SK-N-SH (cell line): ENCODE measurements around the gene SRSF5. TPM values are rescaled to one million over a fixed set of nuclear protein-coding genes. Genes with fewer than 3 reads are reported as not detected.

Experiments
- CTCF ChIA-PET: fragments of 300-600, 350-600 bp; formaldehyde crosslinking; extraction: SDS; loops from one replicate; lab custom pipeline; 2021; lab: Yijun Ruan, JAX
- POLR2A ChIA-PET: fragments of 350-600 bp; sonication (Branson Sonifier 250); formaldehyde crosslinking; extraction: SDS; loops from one replicate; lab custom pipeline; 2020; ENCODE audit warnings: antibody characterized with exemption, inconsistent platforms; lab: Yijun Ruan, JAX
- DNase-seq: peaks from one replicate; pipeline ENCODE4 v3.0.0; 2012
- H2AFZ ChIP-seq: fragments of 200-600 bp; sonication (generic); 2 replicates; pipeline ENCODE4 v1.8.1; 2016; ENCODE audit warnings: antibody characterized with exemption, mild to moderate bottlenecking, low read depth
- H3F3A ChIP-seq: fragments of 200-600 bp; sonication (generic); replicated peaks from 2 replicates; pipeline ENCODE3; 2016; ENCODE audit warnings: antibody characterized with exemption, mild to moderate bottlenecking; ENCODE audit not compliant: insufficient read depth
- H3K27ac ChIP-seq, 2 experiments: fragments of 200-500 bp in 1 of 2; fragments of 200-600 bp in 1 of 2; sonication (Bioruptor generic) in 1 of 2; sonication (generic), shearing (Covaris generic) in 1 of 2; 2 replicates each; pipeline versions ENCODE4 v1.5.1 to v1.6.1; 2014 to 2016; ENCODE audit warnings: low read depth in 2 of 2, inconsistent platforms in 1 of 2, low read length in 1 of 2, mild to moderate bottlenecking in 1 of 2, mixed read lengths in 1 of 2
- H3K27me3 ChIP-seq: fragments of 200-600 bp; sonication (generic), shearing (Covaris generic); 2 replicates; pipeline ENCODE4 v1.6.1; 2016; ENCODE audit warnings: mixed run types; ENCODE audit not compliant: insufficient read depth
- H3K36me3 ChIP-seq, 2 experiments: fragments of 200-500 bp in 1 of 2; fragments of 200-600 bp in 1 of 2; sonication (Bioruptor generic) in 1 of 2; sonication (generic) in 1 of 2; replicated peaks in 1 of 2; 2 replicates each; pipeline versions ENCODE3 to v1.5.1; 2014 to 2016; ENCODE audit warnings: low read length in 1 of 2, mild to moderate bottlenecking in 1 of 2; ENCODE audit not compliant: insufficient read depth in 2 of 2, control insufficient read depth in 1 of 2
- H3K4me1 ChIP-seq, 2 experiments: fragments of 200-500 bp in 1 of 2; fragments of 200-600 bp in 1 of 2; sonication (Bioruptor generic) in 1 of 2; sonication (generic), shearing (Covaris generic) in 1 of 2; 2 replicates each; pipeline versions ENCODE4 v1.5.1 to v1.6.1; 2014 to 2016; ENCODE audit warnings: low read depth in 1 of 2, low read length in 1 of 2, mixed run types in 1 of 2; ENCODE audit not compliant: insufficient read depth in 2 of 2, control insufficient read depth in 1 of 2
- H3K4me2 ChIP-seq: fragments of 200-600 bp; sonication (generic), shearing (Covaris generic); 2 replicates; pipeline ENCODE4 v1.6.1; 2017; ENCODE audit warnings: mixed run types
- H3K4me3 ChIP-seq, 2 experiments: fragments of 200-500 bp in 1 of 2; fragments of 200-600 bp in 1 of 2; sonication (Bioruptor generic) in 1 of 2; sonication (generic), shearing (Covaris generic) in 1 of 2; 2 replicates each; pipeline versions ENCODE4 v1.5.1 to v1.8.1; 2014 to 2016; ENCODE audit warnings: low read depth in 2 of 2, inconsistent platforms in 1 of 2, low read length in 1 of 2, mild to moderate bottlenecking in 1 of 2, mixed read lengths in 1 of 2, moderate library complexity in 1 of 2
- H3K79me2 ChIP-seq: fragments of 200-600 bp; sonication (generic); 2 replicates; pipeline ENCODE4 v1.8.1; 2017; ENCODE audit warnings: mild to moderate bottlenecking; ENCODE audit not compliant: insufficient read depth
- H3K9ac ChIP-seq: fragments of 200-600 bp; sonication (generic); 2 replicates; pipeline ENCODE4 v1.6.1; 2017; ENCODE audit warnings: mixed run types
- H3K9me2 ChIP-seq: fragments of 200-600 bp; sonication (generic); 2 replicates; pipeline ENCODE4 v1.6.1; 2017; ENCODE audit warnings: mixed run types
- H3K9me3 ChIP-seq: fragments of 200-600 bp; sonication (generic); 2 replicates; pipeline ENCODE4 v1.6.1; 2017; ENCODE audit warnings: mixed run types, mild to moderate bottlenecking, moderate library complexity
- H4K20me1 ChIP-seq: fragments of 200-600 bp; sonication (generic); 2 replicates; pipeline ENCODE4 v1.6.1; 2017; ENCODE audit warnings: mild to moderate bottlenecking, mixed run types; ENCODE audit not compliant: insufficient read depth
- EZH2phosphoT487 ChIP-seq: fragments of 200-600 bp; sonication (generic); IDR thresholded peaks from 2 replicates; pipeline ENCODE4 v1.6.1; 2017; ENCODE audit warnings: low read depth, mixed run types, mild to moderate bottlenecking, antibody characterized with exemption, moderate library complexity, borderline replicate concordance
- FOSL2 ChIP-seq: IDR thresholded peaks from 2 replicates; pipeline ENCODE4 v1.4.0; 2012; ENCODE audit warnings: low read depth, mild to moderate bottlenecking, moderate library complexity, borderline replicate concordance
- MEF2A ChIP-seq: IDR thresholded peaks from 2 replicates; pipeline ENCODE4 v1.4.0; 2012; ENCODE audit warnings: low read depth, borderline replicate concordance
- RAD21 ChIP-seq: IDR thresholded peaks from 2 replicates; pipeline ENCODE4 v1.6.1; 2012; ENCODE audit warnings: mild to moderate bottlenecking, low read length
- RCOR1 ChIP-seq: fragments of 150-350 bp; IDR thresholded peaks from 2 replicates; pipeline ENCODE4 v1.6.1; 2017; ENCODE audit warnings: antibody characterized with exemption, low read length
- RXRA ChIP-seq: IDR thresholded peaks from 2 replicates; pipeline ENCODE4 v1.4.0; 2012; ENCODE audit warnings: low read depth, mild to moderate bottlenecking, borderline replicate concordance
- SMC3 ChIP-seq: IDR thresholded peaks from 2 replicates; pipeline ENCODE4 v1.6.1; 2012; ENCODE audit warnings: low read depth, low read length, improper control_type of control experiment
- TCF12 ChIP-seq: IDR thresholded peaks from 2 replicates; pipeline ENCODE4 v1.4.0; 2012
- WGBS: methylation state at CpG from one replicate; pipeline ENCODE4 v1.1.6; 2017; ENCODE audit warnings: low lambda C conversion rate; 5-methylcytosine and 5-hydroxymethylcytosine counted together
- polyA plus RNA-seq, 3 experiments: library from polyadenylated mRNA; depleted of rRNA; stranded (reverse); fragments of >200 nt; gene quantifications; 2 replicates each; pipeline ENCODE4 v1.2.3, GENCODE V29; 2012
- TF ChIP-seq, protein P1 (sequence below): fragments of 200-600 bp; sonication (generic); IDR thresholded peaks from 2 replicates; pipeline ENCODE4 v1.6.1; 2017; ENCODE audit warnings: antibody characterized with exemption, mild to moderate bottlenecking, moderate library complexity
- TF ChIP-seq, protein P2 (sequence below): IDR thresholded peaks from 2 replicates; pipeline ENCODE4; 2012
- TF ChIP-seq, protein P3 (sequence below): IDR thresholded peaks from 2 replicates; pipeline ENCODE4 v1.4.0; 2012; ENCODE audit warnings: low read depth, borderline replicate concordance
- TF ChIP-seq, protein P4 (sequence below): IDR thresholded peaks from 2 replicates; pipeline ENCODE4 v1.4.0; 2012; ENCODE audit warnings: low read depth, borderline replicate concordance

The SRSF5 gene
- polyA plus RNA-seq, 1 of the 3 experiments (the other 2 are of a cell fraction), result 324 TPM

DNA sequence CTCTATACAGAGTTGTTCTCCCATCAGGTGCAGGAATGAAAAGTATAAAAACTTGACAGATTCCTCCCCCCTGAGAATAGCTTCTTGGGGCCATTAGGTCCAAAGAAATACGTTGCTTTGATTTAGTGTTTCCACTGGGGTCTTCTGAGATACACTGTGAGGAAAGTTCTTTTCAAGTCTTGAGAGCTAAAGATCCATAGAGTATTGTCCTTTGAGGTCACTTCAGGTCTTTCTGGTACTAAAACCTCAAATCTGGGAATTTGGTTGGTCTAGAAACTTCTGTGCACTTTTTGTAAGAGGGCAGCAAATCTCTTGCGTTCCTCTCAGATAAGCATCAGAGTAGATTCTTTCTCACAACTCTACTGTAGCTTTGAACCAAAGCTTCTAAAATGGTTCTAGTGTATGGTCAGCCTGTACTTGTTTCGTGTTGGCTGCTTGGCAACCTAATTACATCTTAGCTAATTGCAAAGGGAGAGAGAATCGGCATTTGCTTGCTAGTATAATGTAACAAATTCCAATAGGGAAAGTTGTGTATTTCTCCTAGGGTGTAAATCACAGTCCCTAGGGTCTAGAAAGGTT is 10.0 kb downstream of the SRSF5 start:
- no peak overlapping the region for H3K4me3 ChIP-seq
- CTCF ChIA-PET, result interaction anchor here (1.2 to 1.5 kb wide), 3 partner anchors 10 to 191 kb away, joined by 3 to 4 read pairs (median 3); no protein-coding TSS in a partner anchor

More for the DNA sequence above, 10.0 kb downstream of the SRSF5 start:
- no peak for DNase-seq
- H3K4me1 ChIP-seq, result no peaks in the 10 kb centered on the region
- WGBS, result 95% methylated on average over 4 of the region's 4 CpGs
- H3K36me3 ChIP-seq, result peaks cover 48 to 67% of the 10 kb centered on the region in 2 experiments
- H3K27me3 ChIP-seq, result no peaks in the 10 kb centered on the region
- H4K20me1 ChIP-seq, result no peaks in the 10 kb centered on the region; the same call in 1 of the 2 replicates
- peaks cover 23% of the 10 kb centered on the region for H3F3A ChIP-seq
- no peak overlapping the region for H3K9ac ChIP-seq
- POLR2A ChIA-PET, result interaction anchor here (1.8 kb wide), 1 partner anchor 10 kb away, joined by 13 read pairs; the partner anchor contains the start of gene SRSF5
- H3K9me3 ChIP-seq, result no peaks in the 10 kb centered on the region
- no peak overlapping the region for H3K27ac ChIP-seq
- no peak overlapping the region for H2AFZ ChIP-seq
- peaks cover 5% of the 10 kb centered on the region for H3K79me2 ChIP-seq
- no peak overlapping the region for H3K4me2 ChIP-seq
- no peaks in the 10 kb centered on the region for H3K9me2 ChIP-seq
- TF ChIP-seq EZH2phosphoT487 (no peak), FOSL2 (no peak), RAD21 (no peak), MEF2A (no peak), RCOR1 (no peak), RXRA (no peak), TCF12 (no peak), SMC3 (no peak)
- TF ChIP-seq, protein P1, sequence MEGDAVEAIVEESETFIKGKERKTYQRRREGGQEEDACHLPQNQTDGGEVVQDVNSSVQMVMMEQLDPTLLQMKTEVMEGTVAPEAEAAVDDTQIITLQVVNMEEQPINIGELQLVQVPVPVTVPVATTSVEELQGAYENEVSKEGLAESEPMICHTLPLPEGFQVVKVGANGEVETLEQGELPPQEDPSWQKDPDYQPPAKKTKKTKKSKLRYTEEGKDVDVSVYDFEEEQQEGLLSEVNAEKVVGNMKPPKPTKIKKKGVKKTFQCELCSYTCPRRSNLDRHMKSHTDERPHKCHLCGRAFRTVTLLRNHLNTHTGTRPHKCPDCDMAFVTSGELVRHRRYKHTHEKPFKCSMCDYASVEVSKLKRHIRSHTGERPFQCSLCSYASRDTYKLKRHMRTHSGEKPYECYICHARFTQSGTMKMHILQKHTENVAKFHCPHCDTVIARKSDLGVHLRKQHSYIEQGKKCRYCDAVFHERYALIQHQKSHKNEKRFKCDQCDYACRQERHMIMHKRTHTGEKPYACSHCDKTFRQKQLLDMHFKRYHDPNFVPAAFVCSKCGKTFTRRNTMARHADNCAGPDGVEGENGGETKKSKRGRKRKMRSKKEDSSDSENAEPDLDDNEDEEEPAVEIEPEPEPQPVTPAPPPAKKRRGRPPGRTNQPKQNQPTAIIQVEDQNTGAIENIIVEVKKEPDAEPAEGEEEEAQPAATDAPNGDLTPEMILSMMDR, result no peak
- TF ChIP-seq, protein P2, sequence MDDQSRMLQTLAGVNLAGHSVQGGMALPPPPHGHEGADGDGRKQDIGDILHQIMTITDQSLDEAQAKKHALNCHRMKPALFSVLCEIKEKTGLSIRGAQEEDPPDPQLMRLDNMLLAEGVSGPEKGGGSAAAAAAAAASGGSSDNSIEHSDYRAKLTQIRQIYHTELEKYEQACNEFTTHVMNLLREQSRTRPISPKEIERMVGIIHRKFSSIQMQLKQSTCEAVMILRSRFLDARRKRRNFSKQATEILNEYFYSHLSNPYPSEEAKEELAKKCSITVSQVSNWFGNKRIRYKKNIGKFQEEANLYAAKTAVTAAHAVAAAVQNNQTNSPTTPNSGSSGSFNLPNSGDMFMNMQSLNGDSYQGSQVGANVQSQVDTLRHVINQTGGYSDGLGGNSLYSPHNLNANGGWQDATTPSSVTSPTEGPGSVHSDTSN, result no peak
- TF ChIP-seq, protein P3, sequence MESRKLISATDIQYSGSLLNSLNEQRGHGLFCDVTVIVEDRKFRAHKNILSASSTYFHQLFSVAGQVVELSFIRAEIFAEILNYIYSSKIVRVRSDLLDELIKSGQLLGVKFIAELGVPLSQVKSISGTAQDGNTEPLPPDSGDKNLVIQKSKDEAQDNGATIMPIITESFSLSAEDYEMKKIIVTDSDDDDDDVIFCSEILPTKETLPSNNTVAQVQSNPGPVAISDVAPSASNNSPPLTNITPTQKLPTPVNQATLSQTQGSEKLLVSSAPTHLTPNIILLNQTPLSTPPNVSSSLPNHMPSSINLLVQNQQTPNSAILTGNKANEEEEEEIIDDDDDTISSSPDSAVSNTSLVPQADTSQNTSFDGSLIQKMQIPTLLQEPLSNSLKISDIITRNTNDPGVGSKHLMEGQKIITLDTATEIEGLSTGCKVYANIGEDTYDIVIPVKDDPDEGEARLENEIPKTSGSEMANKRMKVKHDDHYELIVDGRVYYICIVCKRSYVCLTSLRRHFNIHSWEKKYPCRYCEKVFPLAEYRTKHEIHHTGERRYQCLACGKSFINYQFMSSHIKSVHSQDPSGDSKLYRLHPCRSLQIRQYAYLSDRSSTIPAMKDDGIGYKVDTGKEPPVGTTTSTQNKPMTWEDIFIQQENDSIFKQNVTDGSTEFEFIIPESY, result no peak
- TF ChIP-seq, protein P4, sequence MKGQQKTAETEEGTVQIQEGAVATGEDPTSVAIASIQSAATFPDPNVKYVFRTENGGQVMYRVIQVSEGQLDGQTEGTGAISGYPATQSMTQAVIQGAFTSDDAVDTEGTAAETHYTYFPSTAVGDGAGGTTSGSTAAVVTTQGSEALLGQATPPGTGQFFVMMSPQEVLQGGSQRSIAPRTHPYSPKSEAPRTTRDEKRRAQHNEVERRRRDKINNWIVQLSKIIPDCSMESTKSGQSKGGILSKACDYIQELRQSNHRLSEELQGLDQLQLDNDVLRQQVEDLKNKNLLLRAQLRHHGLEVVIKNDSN, result no peak
- TF ChIP-seq, all 33 proteins: peak for 0
